Thyroid gland (tissue), 4 donors: ENCODE results near the gene PAQR5. TPM values are rescaled to one million over a fixed set of nuclear protein-coding genes. Genes with fewer than 3 reads are reported as not detected.
"Not testable (repeated sequence)": the region's sequence is repeated elsewhere in the genome, so short reads cannot be mapped to it uniquely, and the experiment has no call there.

ENCODE experiments used
- DNase-seq, 2 donors: peaks; one replicate each; pipeline ENCODE4 v3.0.0-alpha.2; 2019
- H3K27ac ChIP-seq, 3 donors: fragments of 200-600 bp; sonication (generic); 1 replicate in 2 of 3; 2 replicates in 1 of 3; pipeline ENCODE4 v1.5.1; 2016 to 2019; ENCODE audit warnings: mild to moderate bottlenecking in 1 of 3, moderate library complexity in 1 of 3
- H3K27me3 ChIP-seq: fragments of 200-600 bp; sonication (generic); one replicate; pipeline ENCODE4 v1.5.1; 2019
- H3K36me3 ChIP-seq, 2 donors: fragments of 200-600 bp; sonication (generic); one replicate each; pipeline ENCODE4 v1.5.1; 2016 to 2019
- H3K4me1 ChIP-seq, 2 donors: fragments of 200-600 bp; sonication (generic); one replicate each; pipeline ENCODE4 v1.5.1; 2017 to 2019
- H3K4me3 ChIP-seq, 3 donors: fragments of 200-600 bp; sonication (generic); replicated peaks in 1 of 3; 1 replicate in 2 of 3; 2 replicates in 1 of 3; pipeline ENCODE4 v1.5.1; 2016; ENCODE audit warnings: mild to moderate bottlenecking in 1 of 3
- H3K9me3 ChIP-seq: fragments of 200-600 bp; sonication (generic); one replicate; pipeline ENCODE4 v1.5.1; 2017
- CTCF ChIP-seq, 6 experiments: fragments of 200-600 bp in 3 of 6; fragments of 450-650 bp in 3 of 6; sonication (generic) in 3 of 6; IDR thresholded peaks; one replicate each; pipeline ENCODE4 v1.5.1; 2016 to 2019; ENCODE audit warnings: antibody characterized with exemption in 6 of 6, mild to moderate bottlenecking in 2 of 6, inconsistent platforms in 1 of 6, moderate library complexity in 1 of 6
- POLR2A ChIP-seq, 2 donors: fragments of 450-650 bp; IDR thresholded peaks; one replicate each; pipeline ENCODE4 v1.6.1; 2017; ENCODE audit warnings: antibody characterized with exemption in 2 of 2, mild to moderate bottlenecking in 2 of 2, moderate library complexity in 1 of 2
- WGBS, 2 donors: methylation state at CpG; one replicate each; pipeline ENCODE4 v1.1.5; 2017; 5-methylcytosine and 5-hydroxymethylcytosine counted together
- intact Hi-C: fragments of 100-400 bp; cut with DNase I; formaldehyde crosslinking; loops from one replicate; pipeline ENCODE4 v1.15.1; 2023
- total RNA-seq, 4 donors: library from RNA; depleted of rRNA; stranded (reverse); fragments of >200 nt; gene quantifications; one replicate each; pipeline ENCODE4 v1.2.3, GENCODE V29; 2016

Gene PAQR5
- total RNA-seq, 4 donors from 2014 or later: 0.24 to 1.5 (median 0.65) TPM

- Histone ChIP-seq H3K4me3 (no peak overlapping the region), H3K4me1 (peaks cover 0 to 16% of the 10 kb centered on the region in 2 donors), H3K27me3 (no peaks in the 10 kb centered on the region), H3K27ac (no peak overlapping the region), H3K36me3 (no peaks in the 10 kb centered on the region), H3K9me3 (no peaks in the 10 kb centered on the region)
- 93 to 94% methylated on average over 11 of the region's 11 CpGs for WGBS, 2 donors
- no peak for TF ChIP-seq CTCF (IDR thresholded peaks at IDR 0.05)
- no peak for TF ChIP-seq POLR2A (IDR thresholded peaks at IDR 0.05)
- DNase-seq: no peak
- intact Hi-C loops: no loop called here
These were observed 10.0 kb upstream of the PAQR5 start for GRCh38 chr15:69288531-69289341.

- no peak overlapping the region for H3K27ac ChIP-seq
- no peak overlapping the region for H3K4me3 ChIP-seq
- H3K4me1 ChIP-seq: peaks cover 0 to 16% of the 10 kb centered on the region in 2 donors
- WGBS, 2 donors: 47 to 52% methylated on average over 8 of the region's 8 CpGs
- no peak for DNase-seq
- H3K9me3 ChIP-seq: no peaks in the 10 kb centered on the region
- no peaks in the 10 kb centered on the region for H3K36me3 ChIP-seq
- no peak for TF ChIP-seq CTCF (IDR thresholded peaks at IDR 0.05)
- TF ChIP-seq POLR2A (IDR thresholded peaks at IDR 0.05): no peak
- intact Hi-C loops: no loop called here
- H3K27me3 ChIP-seq: no peaks in the 10 kb centered on the region
These were observed 9.2 kb upstream of the PAQR5 start for GRCh38 chr15:69289342-69290146.

- 73 to 80% methylated on average over 7 of the region's 7 CpGs for WGBS, 2 donors
- no peaks in the 10 kb centered on the region for H3K36me3 ChIP-seq
- DNase-seq: no peak
- no peak overlapping the region for H3K27ac ChIP-seq
- H3K4me3 ChIP-seq: no peak overlapping the region
- no peaks in the 10 kb centered on the region for H3K27me3 ChIP-seq
- peaks cover 0 to 16% of the 10 kb centered on the region in 2 donors for H3K4me1 ChIP-seq
- H3K9me3 ChIP-seq: no peaks in the 10 kb centered on the region
- intact Hi-C loops: no loop called here
- no peak for TF ChIP-seq CTCF (IDR thresholded peaks at IDR 0.05)
- no peak for TF ChIP-seq POLR2A (IDR thresholded peaks at IDR 0.05)
These were observed 8.2 kb upstream of the PAQR5 start for GRCh38 chr15:69290346-69291164.

GRCh38 chr15:69291651-69292050 is 7.1 kb upstream of the PAQR5 start:
- H3K4me1 ChIP-seq: peaks cover 0 to 16% of the 10 kb centered on the region in 2 donors
- H3K36me3 ChIP-seq, H3K27ac ChIP-seq, intact Hi-C loops, DNase-seq, H3K9me3 ChIP-seq, H3K27me3 ChIP-seq, H3K4me3 ChIP-seq: not testable (repeated sequence)
- WGBS, 2 donors: 92 to 97% methylated on average over 10 of the region's 10 CpGs

- H3K4me1 ChIP-seq: peaks cover 0 to 16% of the 10 kb centered on the region in 2 donors
- H3K36me3 ChIP-seq: no peaks in the 10 kb centered on the region
- 88 to 89% methylated on average over 9 to 10 of the region's 10 CpGs for WGBS, 2 donors
- DNase-seq: no peak
- H3K4me3 ChIP-seq: no peak overlapping the region
- no peak for TF ChIP-seq POLR2A (IDR thresholded peaks at IDR 0.05)
- TF ChIP-seq CTCF (IDR thresholded peaks at IDR 0.05): no peak
- no peak overlapping the region for H3K27ac ChIP-seq
- no peaks in the 10 kb centered on the region for H3K9me3 ChIP-seq
- intact Hi-C loops: no loop called here
- H3K27me3 ChIP-seq: no peaks in the 10 kb centered on the region
These were observed 5.8 kb upstream of the PAQR5 start for GRCh38 chr15:69292826-69293420.
